GM12892 (cell line): ENCODE data around the gene WWC1.

Experiments
- POLR2A ChIP-seq: IDR thresholded peaks from 2 replicates; pipeline ENCODE4 v1.6.1; 2011; ENCODE audit warnings: low read depth, low read length, control low read depth
- POLR2AphosphoS5 ChIP-seq: IDR thresholded peaks from 2 replicates; pipeline ENCODE4 v1.6.1; 2011; ENCODE audit warnings: low read depth, low read length, control low read depth
- TAF1 ChIP-seq: IDR thresholded peaks from 2 replicates; pipeline ENCODE4 v1.6.1; 2011; ENCODE audit warnings: low read depth, mild to moderate bottlenecking, control low read depth, low read length, borderline replicate concordance

DNA sequence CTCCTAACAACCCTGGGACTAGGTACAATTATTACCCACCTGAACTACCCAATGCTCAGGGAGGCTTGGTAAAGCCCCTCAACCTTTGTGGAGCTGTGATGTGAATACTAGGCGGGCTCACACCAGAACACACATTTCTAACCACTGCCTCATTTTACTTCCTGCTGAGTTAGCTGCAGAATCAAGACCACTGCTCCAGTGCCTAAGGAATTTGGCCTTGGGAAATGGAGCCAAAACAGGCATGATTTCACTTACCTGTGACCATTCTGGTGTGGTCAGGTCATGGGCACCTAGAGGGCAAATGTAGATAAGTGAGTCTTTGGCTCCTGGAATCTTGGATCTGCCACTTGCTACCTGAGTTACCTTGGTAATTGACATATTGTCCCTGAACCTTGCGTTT lies 5.2 kb downstream of the WWC1 start:
- TF ChIP-seq TAF1: no peak
- no peak for TF ChIP-seq POLR2A
- no peak for TF ChIP-seq POLR2AphosphoS5
